Measurements from ENCODE around the gene NFKBIB.

The NFKBIB gene

GRCh38 chr19:38942471-38943181 lies 42.9 kb downstream of the NFKBIB start:
- H3K4me3 ChIP-seq (ENCODE audit: low read length in 2 of 2), result no peak overlapping the region
- no peak overlapping the region for H3K9ac ChIP-seq (ENCODE audit: low read depth in 1 of 2, low read length in 2 of 2)
- H3K27me3 ChIP-seq (ENCODE audit: control insufficient read depth in 2 of 2, insufficient read depth in 2 of 2, low read length in 2 of 2), result no peaks in the 10 kb centered on the region
- no peaks in the 10 kb centered on the region for H3K9me3 ChIP-seq (ENCODE audit: control insufficient read depth in 2 of 2, low read length in 2 of 2)
- H3K27ac ChIP-seq (ENCODE audit: low read depth in 2 of 2, low read length in 2 of 2), result no peak overlapping the region
- H3K36me3 ChIP-seq (ENCODE audit: control insufficient read depth in 2 of 2, insufficient read depth in 2 of 2, low read length in 2 of 2), result no peaks in the 10 kb centered on the region
- no peaks in the 10 kb centered on the region for H3K4me1 ChIP-seq (ENCODE audit: control insufficient read depth in 2 of 2, insufficient read depth in 2 of 2, low read length in 2 of 2)

GRCh38 chr19:38944981-38945506 lies 45.3 kb downstream of the NFKBIB start:
- Histone ChIP-seq H3K9ac (ENCODE audit: low read depth in 1 of 2, low read length in 2 of 2) (no peak overlapping the region), H3K27me3 (ENCODE audit: control insufficient read depth in 2 of 2, insufficient read depth in 2 of 2, low read length in 2 of 2) (no peaks in the 10 kb centered on the region), H3K9me3 (ENCODE audit: control insufficient read depth in 2 of 2, low read length in 2 of 2) (no peaks in the 10 kb centered on the region), H3K4me1 (ENCODE audit: control insufficient read depth in 2 of 2, insufficient read depth in 2 of 2, low read length in 2 of 2) (peaks cover 0 to under 1% of the 10 kb centered on the region in 2 donors), H3K4me3 (ENCODE audit: low read length in 2 of 2) (no peak overlapping the region), H3K36me3 (ENCODE audit: control insufficient read depth in 2 of 2, insufficient read depth in 2 of 2, low read length in 2 of 2) (no peaks in the 10 kb centered on the region), H3K27ac (ENCODE audit: low read depth in 2 of 2, low read length in 2 of 2) (no peak overlapping the region)

- Histone ChIP-seq H3K4me1 (ENCODE audit: control insufficient read depth in 2 of 2, insufficient read depth in 2 of 2, low read length in 2 of 2) (peaks cover 0 to 4% of the 10 kb centered on the region in 2 donors), H3K4me3 (ENCODE audit: low read length in 2 of 2) (no peak overlapping the region), H3K27me3 (ENCODE audit: control insufficient read depth in 2 of 2, insufficient read depth in 2 of 2, low read length in 2 of 2) (no peaks in the 10 kb centered on the region), H3K27ac (ENCODE audit: low read depth in 2 of 2, low read length in 2 of 2) (no peak overlapping the region), H3K36me3 (ENCODE audit: control insufficient read depth in 2 of 2, insufficient read depth in 2 of 2, low read length in 2 of 2) (no peaks in the 10 kb centered on the region), H3K9me3 (ENCODE audit: control insufficient read depth in 2 of 2, low read length in 2 of 2) (no peaks in the 10 kb centered on the region), H3K9ac (ENCODE audit: low read depth in 1 of 2, low read length in 2 of 2) (no peak overlapping the region)
Measured at GRCh38 chr19:38945562-38946228, 45.9 kb downstream of the NFKBIB start.

DNA sequence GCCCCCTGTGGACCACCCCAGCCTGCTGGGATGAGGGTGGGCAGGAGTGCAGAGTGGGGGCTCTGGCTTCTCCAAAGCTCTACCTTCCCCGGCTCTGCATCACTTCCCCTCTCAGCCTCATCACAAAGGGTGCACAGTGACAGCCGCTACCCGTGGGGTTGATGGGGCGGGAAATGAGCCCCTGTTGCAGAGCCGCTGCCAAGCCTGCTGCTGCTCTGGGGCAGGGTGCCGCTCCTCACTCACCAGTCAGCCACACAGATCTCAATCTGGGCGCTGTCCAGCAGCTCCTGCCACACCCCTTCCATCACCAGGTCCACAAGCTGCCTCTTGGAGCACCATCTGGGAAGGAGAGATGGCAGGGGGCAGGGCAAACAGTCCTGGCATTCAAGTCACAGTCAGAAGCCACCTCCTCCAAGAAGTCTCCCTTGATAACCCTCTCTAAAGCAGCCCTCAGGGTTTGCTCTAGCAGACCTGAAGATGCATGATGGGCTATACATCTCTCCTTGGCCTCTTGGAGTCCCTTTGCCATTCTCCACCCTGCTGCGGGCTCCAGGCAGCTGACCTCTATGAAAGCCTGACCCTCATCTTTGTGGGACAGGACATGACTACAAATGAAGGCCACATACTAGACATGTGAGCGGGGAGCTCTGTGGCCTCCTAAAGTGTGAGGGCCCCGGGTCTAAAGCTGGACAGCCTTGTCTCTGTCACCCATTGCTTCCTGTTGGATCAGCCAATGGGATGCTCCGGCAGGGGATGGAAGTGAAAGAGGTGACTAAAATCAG lies 46.7 kb downstream of the NFKBIB start:
- H3K36me3 ChIP-seq (ENCODE audit: control insufficient read depth in 2 of 2, insufficient read depth in 2 of 2, low read length in 2 of 2), result no peaks in the 10 kb centered on the region
- peaks cover 0 to 4% of the 10 kb centered on the region in 2 donors for H3K4me1 ChIP-seq (ENCODE audit: control insufficient read depth in 2 of 2, insufficient read depth in 2 of 2, low read length in 2 of 2)
- H3K9me3 ChIP-seq (ENCODE audit: control insufficient read depth in 2 of 2, low read length in 2 of 2), result no peaks in the 10 kb centered on the region
- no peak overlapping the region for H3K4me3 ChIP-seq (ENCODE audit: low read length in 2 of 2)
- no peaks in the 10 kb centered on the region for H3K27me3 ChIP-seq (ENCODE audit: control insufficient read depth in 2 of 2, insufficient read depth in 2 of 2, low read length in 2 of 2)
- no peak overlapping the region for H3K9ac ChIP-seq (ENCODE audit: low read depth in 1 of 2, low read length in 2 of 2)
- H3K27ac ChIP-seq (ENCODE audit: low read depth in 2 of 2, low read length in 2 of 2), result no peak overlapping the region

- Histone ChIP-seq H3K9ac (ENCODE audit: low read depth in 1 of 2, low read length in 2 of 2) (no peak overlapping the region), H3K27ac (ENCODE audit: low read depth in 2 of 2, low read length in 2 of 2) (no peak overlapping the region), H3K4me3 (ENCODE audit: low read length in 2 of 2) (peak overlapping the region; percentile 17 to 44), H3K4me1 (ENCODE audit: control insufficient read depth in 2 of 2, insufficient read depth in 2 of 2, low read length in 2 of 2) (peaks cover 0 to 4% of the 10 kb centered on the region in 2 donors), H3K9me3 (ENCODE audit: control insufficient read depth in 2 of 2, low read length in 2 of 2) (no peaks in the 10 kb centered on the region), H3K36me3 (ENCODE audit: control insufficient read depth in 2 of 2, insufficient read depth in 2 of 2, low read length in 2 of 2) (no peaks in the 10 kb centered on the region), H3K27me3 (ENCODE audit: control insufficient read depth in 2 of 2, insufficient read depth in 2 of 2, low read length in 2 of 2) (no peaks in the 10 kb centered on the region)
Measured at GRCh38 chr19:38949580-38950367, 50.0 kb downstream of the NFKBIB start.

GRCh38 chr19:38951187-38951586 lies 51.4 kb downstream of the NFKBIB start:
- Histone ChIP-seq H3K9me3 (ENCODE audit: control insufficient read depth in 2 of 2, low read length in 2 of 2) (no peaks in the 10 kb centered on the region), H3K4me3 (ENCODE audit: low read length in 2 of 2) (no peak overlapping the region), H3K36me3 (ENCODE audit: control insufficient read depth in 2 of 2, insufficient read depth in 2 of 2, low read length in 2 of 2) (no peaks in the 10 kb centered on the region), H3K9ac (ENCODE audit: low read depth in 1 of 2, low read length in 2 of 2) (no peak overlapping the region), H3K27me3 (ENCODE audit: control insufficient read depth in 2 of 2, insufficient read depth in 2 of 2, low read length in 2 of 2) (no peaks in the 10 kb centered on the region), H3K4me1 (ENCODE audit: control insufficient read depth in 2 of 2, insufficient read depth in 2 of 2, low read length in 2 of 2) (peaks cover 0 to 4% of the 10 kb centered on the region in 2 donors), H3K27ac (ENCODE audit: low read depth in 2 of 2, low read length in 2 of 2) (no peak overlapping the region)

- Histone ChIP-seq H3K4me3 (ENCODE audit: low read length in 2 of 2) (no peak overlapping the region), H3K27ac (ENCODE audit: low read depth in 2 of 2, low read length in 2 of 2) (no peak overlapping the region), H3K27me3 (ENCODE audit: control insufficient read depth in 2 of 2, insufficient read depth in 2 of 2, low read length in 2 of 2) (no peaks in the 10 kb centered on the region), H3K4me1 (ENCODE audit: control insufficient read depth in 2 of 2, insufficient read depth in 2 of 2, low read length in 2 of 2) (peaks cover 0 to 4% of the 10 kb centered on the region in 2 donors), H3K36me3 (ENCODE audit: control insufficient read depth in 2 of 2, insufficient read depth in 2 of 2, low read length in 2 of 2) (no peaks in the 10 kb centered on the region), H3K9me3 (ENCODE audit: control insufficient read depth in 2 of 2, low read length in 2 of 2) (no peaks in the 10 kb centered on the region), H3K9ac (ENCODE audit: low read depth in 1 of 2, low read length in 2 of 2) (no peak overlapping the region)
Measured at GRCh38 chr19:38952395-38953165, 52.8 kb downstream of the NFKBIB start.

GRCh38 chr19:38953677-38954076 lies 53.9 kb downstream of the NFKBIB start:
- no peaks in the 10 kb centered on the region for H3K9me3 ChIP-seq (ENCODE audit: control insufficient read depth in 2 of 2, low read length in 2 of 2)

DNA sequence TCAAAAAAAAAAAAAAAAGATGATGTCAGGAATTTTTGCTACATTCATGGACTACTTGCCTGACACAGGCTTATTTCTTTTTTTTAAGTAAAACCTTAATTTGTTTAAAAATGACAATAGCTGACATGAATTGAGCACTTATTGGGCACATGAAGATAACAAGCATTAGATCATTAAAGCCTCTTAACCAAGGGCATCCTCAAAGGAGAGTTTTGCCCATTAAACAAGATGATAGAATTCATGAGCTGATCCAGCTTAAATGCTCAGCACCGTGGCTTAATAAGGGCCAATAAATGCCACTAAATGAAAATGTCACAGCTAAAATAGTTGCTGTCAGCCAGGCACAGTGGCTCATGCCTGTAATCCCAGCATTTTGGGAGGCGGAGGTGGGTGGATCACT lies 56.5 kb downstream of the NFKBIB start:
- H3K27me3 ChIP-seq (ENCODE audit: control insufficient read depth in 2 of 2, insufficient read depth in 2 of 2, low read length in 2 of 2), result no peaks in the 10 kb centered on the region
- no peak overlapping the region for H3K27ac ChIP-seq (ENCODE audit: low read depth in 2 of 2, low read length in 2 of 2)
- H3K9me3 ChIP-seq (ENCODE audit: control insufficient read depth in 2 of 2, low read length in 2 of 2), result no peaks in the 10 kb centered on the region
- H3K9ac ChIP-seq (ENCODE audit: low read depth in 1 of 2, low read length in 2 of 2), result no peak overlapping the region
- no peaks in the 10 kb centered on the region for H3K36me3 ChIP-seq (ENCODE audit: control insufficient read depth in 2 of 2, insufficient read depth in 2 of 2, low read length in 2 of 2)
- no peak overlapping the region for H3K4me3 ChIP-seq (ENCODE audit: low read length in 2 of 2)
- H3K4me1 ChIP-seq (ENCODE audit: control insufficient read depth in 2 of 2, insufficient read depth in 2 of 2, low read length in 2 of 2), result no peaks in the 10 kb centered on the region

More at GRCh38 chr19:38953677-38954076, 53.9 kb downstream of the NFKBIB start:
- H3K27me3 ChIP-seq (ENCODE audit: control insufficient read depth in 2 of 2, insufficient read depth in 2 of 2, low read length in 2 of 2), result no peaks in the 10 kb centered on the region
- H3K9ac ChIP-seq (ENCODE audit: low read depth in 1 of 2, low read length in 2 of 2), result no peak overlapping the region
- no peaks in the 10 kb centered on the region for H3K36me3 ChIP-seq (ENCODE audit: control insufficient read depth in 2 of 2, insufficient read depth in 2 of 2, low read length in 2 of 2)
- peaks cover 0 to 4% of the 10 kb centered on the region in 2 donors for H3K4me1 ChIP-seq (ENCODE audit: control insufficient read depth in 2 of 2, insufficient read depth in 2 of 2, low read length in 2 of 2)
- H3K27ac ChIP-seq (ENCODE audit: low read depth in 2 of 2, low read length in 2 of 2), result no peak overlapping the region
- H3K4me3 ChIP-seq (ENCODE audit: low read length in 2 of 2), result no peak overlapping the region
